ENCODE results near the gene MAPRE3.

GRCh38 chr2:26948800-26949199 is 21.6 kb upstream of the MAPRE3 start:
- no peak for TF ChIP-seq CTCF (conservative IDR thresholded peaks at IDR 0.05)
- TF ChIP-seq ZFX (IDR thresholded peaks at IDR 0.05): no peak

All from C4-2B (cell line).